K562 (cell line): ENCODE results near the gene COMTD1. TPM values are rescaled to one million over a fixed set of nuclear protein-coding genes. Genes with fewer than 3 reads are reported as not detected.

Experiments
- CEBPZ ChIP-seq: fragments of 150-350 bp; IDR thresholded peaks from 2 replicates; pipeline ENCODE4 v1.6.1; 2014; ENCODE audit warnings: low read depth, mild to moderate bottlenecking, low read length, borderline replicate concordance
- FIP1L1 ChIP-seq: fragments of 200-400 bp; formaldehyde crosslinking; IDR thresholded peaks from 2 replicates; pipeline ENCODE4 v1.6.1; 2018; ENCODE audit warnings: mild to moderate bottlenecking, low read depth, low read length; ENCODE audit not compliant: poor library complexity, severe bottlenecking
- HES1 ChIP-seq: fragments of 450-650 bp; IDR thresholded peaks from 2 replicates; pipeline ENCODE4 v1.6.1; 2016; ENCODE audit warnings: low read depth, mild to moderate bottlenecking, moderate library complexity
- HMGN3 ChIP-seq: IDR thresholded peaks from 2 replicates; pipeline ENCODE4 v1.6.1; 2011; ENCODE audit warnings: borderline replicate concordance, low read depth, mild to moderate bottlenecking, mixed read lengths, low read length; ENCODE audit not compliant: insufficient read length; ENCODE audit errors: extremely low read depth
- HNRNPH1 ChIP-seq: fragments of 200-400 bp; formaldehyde crosslinking; optimal IDR thresholded peaks from 2 replicates; pipeline ENCODE3; 2017; ENCODE audit warnings: low read depth, mild to moderate bottlenecking, low read length, moderate library complexity
- JUND ChIP-seq, 2 experiments: IDR thresholded peaks; 2 replicates in 1 of 2; 3 replicates in 1 of 2; pipeline ENCODE4 v1.6.1; 2011; ENCODE audit warnings: borderline replicate concordance in 2 of 2, low read depth in 2 of 2, low read length in 2 of 2, improper control_type of control experiment in 1 of 2, missing biosample characterization in 1 of 2, missing genetic modification characterization in 1 of 2, missing genetic modification reagents in 1 of 2
- PREB ChIP-seq: sonication (generic); formaldehyde crosslinking; IDR thresholded peaks from 2 replicates; pipeline ENCODE4 v1.8.1; 2023; ENCODE audit warnings: mild to moderate bottlenecking, missing genetic modification reagents
- PRMT5 ChIP-seq: sonication (generic); formaldehyde crosslinking; IDR thresholded peaks from 2 replicates; pipeline ENCODE4 v1.5.0; 2020; ENCODE audit warnings: missing genetic modification reagents
- TARDBP ChIP-seq: fragments of 450-650 bp; IDR thresholded peaks from 2 replicates; pipeline ENCODE4 v1.6.1; 2016
- polyA plus RNA-seq, 8 experiments: library from polyadenylated mRNA; depleted of rRNA in 4 of 8; stranded (reverse) in 5 of 8; unstranded in 3 of 8; fragments of >200 nt; fragmentation: Nextera tagmentation in 2 of 8; fragmentation: Illumina TruSeq in 1 of 8; extraction: Ambion mirVana in 2 of 8; extraction: Trizol in 1 of 8; gene quantifications; 2 replicates each; pipeline versions ENCODE4 v1.2.1 to v1.2.3, GENCODE V29; 2011 to 2014; ENCODE audit warnings: inconsistent platforms in 1 of 8, missing spikeins in 1 of 8
- total RNA-seq, 7 experiments: library from RNA; depleted of rRNA in 6 of 7; stranded (reverse); fragments of >200 nt in 6 of 7; fragmentation: Illumina TruSeq in 2 of 7; extraction: Trizol in 2 of 7; gene quantifications; 2 replicates each; pipeline versions ENCODE4 v1.2.1 to v1.2.3, GENCODE V29; 2011 to 2021; ENCODE audit warnings: low replicate concordance in 1 of 7
- TF ChIP-seq, protein P1 (sequence below), 2 experiments: fragments of 450-650 bp; IDR thresholded peaks; 2 replicates each; pipeline ENCODE4 v1.6.1; 2016
- TF ChIP-seq, protein P2 (sequence below), 2 experiments: IDR thresholded peaks in 1 of 2; conservative IDR thresholded peaks in 1 of 2; 2 replicates each; pipeline ENCODE4 v1.6.1; 2016; ENCODE audit warnings: low read depth in 2 of 2, mild to moderate bottlenecking in 1 of 2, missing compliant biosample characterization in 1 of 2, missing genetic modification characterization in 1 of 2, moderate library complexity in 1 of 2
- TF ChIP-seq, protein P3 (sequence below): fragments of 450-650 bp; formaldehyde crosslinking; IDR thresholded peaks from 2 replicates; pipeline ENCODE4 v1.4.0; 2020; ENCODE audit warnings: mild to moderate bottlenecking, moderate library complexity

COMTD1 gene
- total and polyA plus RNA-seq, 9 of the 15 experiments (the other 6 are each of a cell fraction or from before 2014, with no cell fraction given), result 0.41 to 112 (median 13.7) TPM

- TF ChIP-seq HES1 (no peak), CEBPZ (no peak), HMGN3 (peak; percentile 82), HNRNPH1 (no peak), TARDBP (peak; percentile 69; the same call in 1 of the 2 replicates), JUND (IDR thresholded peaks at IDR 0.05; ENCODE audit: borderline replicate concordance, low read depth, low read length) (peak; percentile 60), JUND (tag; IDR thresholded peaks at IDR 0.05; ENCODE audit: borderline replicate concordance, low read depth, low read length) (no peak), PRMT5 (CRISPR knock-in tag) (no peak), PREB (CRISPR knock-in tag) (0 out of 2 replicates have a peak, but pooled peaks have one; percentile 81), FIP1L1 (peak; percentile 79)
- TF ChIP-seq, protein P1, sequence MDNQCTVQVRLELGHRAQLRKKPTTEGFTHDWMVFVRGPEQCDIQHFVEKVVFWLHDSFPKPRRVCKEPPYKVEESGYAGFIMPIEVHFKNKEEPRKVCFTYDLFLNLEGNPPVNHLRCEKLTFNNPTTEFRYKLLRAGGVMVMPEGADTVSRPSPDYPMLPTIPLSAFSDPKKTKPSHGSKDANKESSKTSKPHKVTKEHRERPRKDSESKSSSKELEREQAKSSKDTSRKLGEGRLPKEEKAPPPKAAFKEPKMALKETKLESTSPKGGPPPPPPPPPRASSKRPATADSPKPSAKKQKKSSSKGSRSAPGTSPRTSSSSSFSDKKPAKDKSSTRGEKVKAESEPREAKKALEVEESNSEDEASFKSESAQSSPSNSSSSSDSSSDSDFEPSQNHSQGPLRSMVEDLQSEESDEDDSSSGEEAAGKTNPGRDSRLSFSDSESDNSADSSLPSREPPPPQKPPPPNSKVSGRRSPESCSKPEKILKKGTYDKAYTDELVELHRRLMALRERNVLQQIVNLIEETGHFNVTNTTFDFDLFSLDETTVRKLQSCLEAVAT (IDR thresholded peaks at IDR 0.05), result peak in 1 of 2 experiments; percentile 97; a peak in 2 of 4 replicates
- TF ChIP-seq, protein P2, sequence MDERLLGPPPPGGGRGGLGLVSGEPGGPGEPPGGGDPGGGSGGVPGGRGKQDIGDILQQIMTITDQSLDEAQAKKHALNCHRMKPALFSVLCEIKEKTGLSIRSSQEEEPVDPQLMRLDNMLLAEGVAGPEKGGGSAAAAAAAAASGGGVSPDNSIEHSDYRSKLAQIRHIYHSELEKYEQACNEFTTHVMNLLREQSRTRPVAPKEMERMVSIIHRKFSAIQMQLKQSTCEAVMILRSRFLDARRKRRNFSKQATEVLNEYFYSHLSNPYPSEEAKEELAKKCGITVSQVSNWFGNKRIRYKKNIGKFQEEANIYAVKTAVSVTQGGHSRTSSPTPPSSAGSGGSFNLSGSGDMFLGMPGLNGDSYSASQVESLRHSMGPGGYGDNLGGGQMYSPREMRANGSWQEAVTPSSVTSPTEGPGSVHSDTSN (CRISPR knock-in tag; IDR thresholded peaks at IDR 0.05; ENCODE audit: low read depth), result no peak
- TF ChIP-seq, protein P2 (tag; conservative IDR thresholded peaks at IDR 0.05; ENCODE audit: low read depth), result no peak
- TF ChIP-seq, protein P3, sequence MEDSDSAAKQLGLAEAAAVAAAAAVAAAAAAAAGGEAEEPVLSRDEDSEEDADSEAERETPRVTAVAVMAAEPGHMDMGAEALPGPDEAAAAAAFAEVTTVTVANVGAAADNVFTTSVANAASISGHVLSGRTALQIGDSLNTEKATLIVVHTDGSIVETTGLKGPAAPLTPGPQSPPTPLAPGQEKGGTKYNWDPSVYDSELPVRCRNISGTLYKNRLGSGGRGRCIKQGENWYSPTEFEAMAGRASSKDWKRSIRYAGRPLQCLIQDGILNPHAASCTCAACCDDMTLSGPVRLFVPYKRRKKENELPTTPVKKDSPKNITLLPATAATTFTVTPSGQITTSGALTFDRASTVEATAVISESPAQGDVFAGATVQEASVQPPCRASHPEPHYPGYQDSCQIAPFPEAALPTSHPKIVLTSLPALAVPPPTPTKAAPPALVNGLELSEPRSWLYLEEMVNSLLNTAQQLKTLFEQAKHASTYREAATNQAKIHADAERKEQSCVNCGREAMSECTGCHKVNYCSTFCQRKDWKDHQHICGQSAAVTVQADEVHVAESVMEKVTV (CRISPR knock-in tag), result peak; percentile 100
Measured at GRCh38 chr10:75235375-75236177, at the start of gene COMTD1 (continued).
